K562 (cell line): ENCODE data around the gene DCLK3. TPM values are rescaled to one million over a fixed set of nuclear protein-coding genes. Genes with fewer than 3 reads are reported as not detected.

Source experiments
- ATAC-seq: fragments of 200-7000 bp; cut with Tn5 transposase; 3 replicates; pipeline ENCODE4 v1.9.1; 2020; ENCODE audit warnings: moderate library complexity
- BruUV-seq: library from RNA; stranded (reverse); fragments of 400-500 nt; replicated peaks from 2 replicates; lab custom pipeline; 2021; lab: Mats Ljungman, UMichigan
- CTCF ChIA-PET: fragments of 300-600 bp; formaldehyde crosslinking; extraction: SDS; loops from one replicate; lab custom pipeline; 2021; ENCODE audit warnings: low intra/inter-chr PET ratio; lab: Yijun Ruan, JAX
- POLR2A ChIA-PET: fragments of 300-600, 350-650 bp; sonication (Branson Sonifier 250); formaldehyde crosslinking; extraction: SDS; loops from one replicate; lab custom pipeline; 2021; ENCODE audit warnings: antibody characterized with exemption, inconsistent platforms; lab: Yijun Ruan, JAX
- DNase-seq, 4 experiments: peaks; one replicate each; pipeline versions ENCODE4 v3.0.0 to v3.0.0-alpha.2; 2011 to 2018; ENCODE audit warnings: low spot score in 3 of 4, mixed read lengths in 3 of 4; ENCODE audit errors: extremely low read depth in 1 of 4
- FAIRE-seq: peaks from 2 replicates; lab custom pipeline; 2011; peaks lifted over from hg19 to GRCh38; lab: Jason Lieb, UNC
- H2AFZ ChIP-seq: 2 replicates; pipeline ENCODE4 v1.6.0; 2011; ENCODE audit warnings: low read depth, low read length, control low read depth, inconsistent platforms
- H3K27ac ChIP-seq: fragments of 200-600 bp; 3 replicates; pipeline ENCODE4 v1.8.0; 2011; ENCODE audit warnings: low read depth, mild to moderate bottlenecking, control low read depth, inconsistent platforms, low read length, moderate library complexity, mixed read lengths; ENCODE audit errors: extremely low read depth
- H3K27me3 ChIP-seq, 2 experiments: fragments of 300-600 bp in 1 of 2; 2 replicates in 1 of 2; 3 replicates in 1 of 2; pipeline versions ENCODE4 v1.6.0 to v1.8.0; 2011; ENCODE audit warnings: inconsistent platforms in 2 of 2, low read length in 2 of 2, mild to moderate bottlenecking in 1 of 2, mixed read lengths in 1 of 2, moderate library complexity in 1 of 2; ENCODE audit not compliant: control insufficient read depth in 2 of 2, insufficient read depth in 2 of 2
- H3K36me3 ChIP-seq: fragments of 300-600 bp; 3 replicates; pipeline ENCODE4 v1.8.0; 2011; ENCODE audit warnings: mild to moderate bottlenecking, low read length, inconsistent platforms; ENCODE audit not compliant: control insufficient read depth, insufficient read depth
- H3K4me1 ChIP-seq, 2 experiments: fragments of 200-600 bp in 1 of 2; replicated peaks in 1 of 2; 2 replicates in 1 of 2; 3 replicates in 1 of 2; pipeline versions ENCODE4 v1.5.1 to v1.8.0; 2011; ENCODE audit warnings: inconsistent platforms in 2 of 2, low read length in 2 of 2, mild to moderate bottlenecking in 1 of 2, mixed read lengths in 1 of 2, moderate library complexity in 1 of 2; ENCODE audit not compliant: control insufficient read depth in 2 of 2, insufficient read depth in 2 of 2
- H3K4me2 ChIP-seq: 2 replicates; pipeline ENCODE4 v1.6.1; 2011; ENCODE audit warnings: low read length, control low read depth, inconsistent platforms, mixed read lengths; ENCODE audit not compliant: insufficient read depth
- H3K4me3 ChIP-seq: fragments of 200-600 bp; sonication (generic), shearing (Covaris generic); 2 replicates; pipeline ENCODE4 v1.5.1; 2016; ENCODE audit warnings: control low read depth, inconsistent platforms
- H3K79me2 ChIP-seq: fragments of 200-600 bp; 3 replicates; pipeline ENCODE4 v1.8.0; 2011; ENCODE audit warnings: low read length, inconsistent platforms; ENCODE audit not compliant: control insufficient read depth, insufficient read depth
- H3K9ac ChIP-seq, 2 experiments: 2 replicates each; pipeline versions ENCODE4 v1.6.0 to v1.6.1; 2011; ENCODE audit warnings: low read depth in 2 of 2, low read length in 2 of 2, control low read depth in 1 of 2, inconsistent platforms in 1 of 2, mild to moderate bottlenecking in 1 of 2, mixed read lengths in 1 of 2; ENCODE audit not compliant: insufficient read depth in 1 of 2
- H3K9me1 ChIP-seq: one replicate; pipeline ENCODE4 v1.6.0; 2011; ENCODE audit warnings: inconsistent platforms, mild to moderate bottlenecking, low read length, moderate library complexity; ENCODE audit not compliant: control insufficient read depth, insufficient read depth
- H3K9me3 ChIP-seq: replicated peaks from 2 replicates; pipeline ENCODE4 v1.5.1; 2011; ENCODE audit warnings: low read depth, low read length, inconsistent platforms; ENCODE audit not compliant: control insufficient read depth, insufficient read depth
- H4K20me1 ChIP-seq: replicated peaks from 2 replicates; pipeline ENCODE4 v1.6.1; 2011; ENCODE audit warnings: low read length, inconsistent platforms, mixed read lengths; ENCODE audit not compliant: control insufficient read depth, insufficient read depth
- ATF1 ChIP-seq, 2 experiments: fragments of 450-650 bp in 1 of 2; IDR thresholded peaks; 2 replicates each; pipeline ENCODE4 v1.6.1; 2016; ENCODE audit warnings: missing compliant biosample characterization in 1 of 2, missing genetic modification characterization in 1 of 2
- CHD1 ChIP-seq: fragments of 200-600 bp; sonication (generic); IDR thresholded peaks from one replicate; pipeline ENCODE4 v1.6.1; 2012; ENCODE audit warnings: mild to moderate bottlenecking, moderate library complexity, low read length, inconsistent platforms
- EHMT2 ChIP-seq: fragments of 450-650 bp; IDR thresholded peaks from 2 replicates; pipeline ENCODE4 v1.6.1; 2018; ENCODE audit warnings: antibody characterized with exemption
- ILK ChIP-seq: fragments of 450-650 bp; IDR thresholded peaks from 2 replicates; pipeline ENCODE4 v1.6.1; 2016; ENCODE audit warnings: missing genetic modification characterization, low read depth, mild to moderate bottlenecking, missing compliant biosample characterization, moderate library complexity, borderline replicate concordance
- RBM14 ChIP-seq: fragments of 200-400 bp; formaldehyde crosslinking; IDR thresholded peaks from 2 replicates; pipeline ENCODE4 v1.6.1; 2018; ENCODE audit warnings: low read depth, mild to moderate bottlenecking, low read length, moderate library complexity, borderline replicate concordance; ENCODE audit not compliant: insufficient read depth
- RBM25 ChIP-seq: fragments of 200-400 bp; formaldehyde crosslinking; IDR thresholded peaks from 2 replicates; pipeline ENCODE4 v1.6.1; 2018; ENCODE audit warnings: low read length, low read depth, moderate library complexity; ENCODE audit not compliant: severe bottlenecking
- VEZF1 ChIP-seq: fragments of 200-800 bp; sonication (Bioruptor generic); IDR thresholded peaks from 2 replicates; pipeline ENCODE4 v1.6.1; 2017; ENCODE audit warnings: missing genetic modification characterization, missing compliant biosample characterization
- ZBTB17 ChIP-seq: fragments of 450-650 bp; formaldehyde crosslinking; IDR thresholded peaks from 2 replicates; pipeline ENCODE4 v1.4.0; 2020; ENCODE audit warnings: mild to moderate bottlenecking
- WGBS: fragments of 100-300 bp; shearing (Covaris generic); methylation state at CpG from one replicate; pipeline ENCODE4 v1.1.6; 2016; ENCODE audit warnings: low coverage, mixed read lengths; ENCODE audit not compliant: insufficient coverage; ENCODE audit errors: missing lambda C conversion rate; 5-methylcytosine and 5-hydroxymethylcytosine counted together
- in situ Hi-C: fragments of 300-500 bp; cut with MboI; formaldehyde crosslinking; loops from 4 replicates; pipeline ENCODE4 v1.15.0; 2018; ENCODE audit warnings: inconsistent platforms, mixed read lengths
- intact Hi-C: fragments of 100-400 bp; cut with micrococcal nuclease; formaldehyde crosslinking; loops from 2 replicates; pipeline ENCODE4 v1.14.2; 2022
- polyA plus RNA-seq, 8 experiments: library from polyadenylated mRNA; depleted of rRNA in 4 of 8; stranded (reverse) in 5 of 8; unstranded in 3 of 8; fragments of >200 nt; fragmentation: Nextera tagmentation in 2 of 8; fragmentation: Illumina TruSeq in 1 of 8; extraction: Ambion mirVana in 2 of 8; extraction: Trizol in 1 of 8; gene quantifications; 2 replicates each; pipeline versions ENCODE4 v1.2.1 to v1.2.3, GENCODE V29; 2011 to 2014; ENCODE audit warnings: inconsistent platforms in 1 of 8, missing spikeins in 1 of 8
- total RNA-seq, 7 experiments: library from RNA; depleted of rRNA in 6 of 7; stranded (reverse); fragments of >200 nt in 6 of 7; fragmentation: Illumina TruSeq in 2 of 7; extraction: Trizol in 2 of 7; gene quantifications; 2 replicates each; pipeline versions ENCODE4 v1.2.1 to v1.2.3, GENCODE V29; 2011 to 2021; ENCODE audit warnings: low replicate concordance in 1 of 7

The DCLK3 gene
- total and polyA plus RNA-seq, 9 of the 15 experiments (the other 6 are each of a cell fraction or from before 2014, with no cell fraction given): not detected

GRCh38 chr3:36750737-36751136, 13.6 kb downstream of the DCLK3 start:
- Histone ChIP-seq H3K4me2 (no peak overlapping the region), H3K9me3 (no peaks in the 10 kb centered on the region), H4K20me1 (no peaks in the 10 kb centered on the region), H3K4me1 (no peaks in the 10 kb centered on the region), H2AFZ (no peak overlapping the region), H3K4me3 (no peak overlapping the region), H3K9me1 (no peaks in the 10 kb centered on the region), H3K27ac (no peak overlapping the region), H3K27me3 (peaks cover 4 to 18% of the 10 kb centered on the region in 2 experiments; a peak in 3 of 5 replicates), H3K79me2 (no peaks in the 10 kb centered on the region), H3K36me3 (no peaks in the 10 kb centered on the region), H3K9ac (no peak overlapping the region)
- TF ChIP-seq RBM14: no peak
- peak; percentile 14 for TF ChIP-seq RBM25
- no peak for DNase-seq
- ChIA-PET CTCF (no interaction called here), POLR2A (interaction anchor here (0.9 to 1.2 kb wide), 2 partner anchors 16 to 19 kb away, joined by 3 read pairs; no protein-coding TSS in a partner anchor)
- intact Hi-C loops: no loop called here
- BruUV-seq: no TSS peak
- 0% methylated on average over 5 of the region's 6 CpGs for WGBS
- in situ Hi-C loops: no loop called here
- no peak for FAIRE-seq
- no peak for ATAC-seq

DNA sequence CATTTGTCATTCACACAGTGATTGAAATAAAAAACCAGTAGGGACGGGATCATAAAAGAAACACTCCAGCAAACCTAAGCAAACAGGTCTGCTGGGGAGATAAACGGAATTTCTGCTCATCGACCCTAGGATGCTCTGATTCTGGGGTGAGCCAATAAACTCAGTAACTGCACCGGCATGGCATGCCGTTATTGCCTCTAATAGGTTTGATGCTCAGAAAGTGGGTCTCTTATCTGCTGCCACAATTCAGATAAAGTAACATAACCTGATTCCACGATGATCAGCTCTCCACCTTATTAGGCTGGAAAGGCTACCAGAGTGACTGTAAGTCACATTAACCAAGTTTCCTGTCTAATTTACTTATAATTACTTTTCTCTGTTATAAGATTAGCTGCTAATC, 19.6 kb downstream of the DCLK3 start:
- Histone ChIP-seq H3K9me3 (no peaks in the 10 kb centered on the region), H3K4me3 (no peak overlapping the region), H3K27ac (no peak overlapping the region), H3K36me3 (no peaks in the 10 kb centered on the region), H3K4me1 (no peaks in the 10 kb centered on the region), H2AFZ (no peak overlapping the region), H3K9me1 (no peaks in the 10 kb centered on the region), H4K20me1 (no peaks in the 10 kb centered on the region), H3K27me3 (peaks cover 0 to 12% of the 10 kb centered on the region in 2 experiments; a peak in 2 of 5 replicates), H3K4me2 (no peak overlapping the region), H3K9ac (no peak overlapping the region), H3K79me2 (no peaks in the 10 kb centered on the region)
- whole genome bisulfite sequencing: 0% methylated on average over 6 of the region's 6 CpGs
- ChIA-PET CTCF (no interaction called here), POLR2A (interaction anchor here (0.5 to 1.7 kb wide), 3 partner anchors 8 to 33 kb away, joined by 3 to 5 read pairs (median 3); no protein-coding TSS in a partner anchor)
- in situ Hi-C loops: loop anchor here (10.0 to 25.0 kb wide), 2 partner anchors 118 to 1030 kb away; no protein-coding TSS in a partner anchor
- intact Hi-C loops: no loop called here
- FAIRE-seq (peak; percentile 57), DNase-seq (no peak), ATAC-seq (no peak)
- BruUV-seq: no TSS peak
- TF ChIP-seq VEZF1 (CRISPR knock-in tag) (no peak), EHMT2 (no peak), ILK (tag) (no peak), ATF1 (CRISPR knock-in tag; IDR thresholded peaks at IDR 0.05) (no peak), ATF1 (tag; IDR thresholded peaks at IDR 0.05) (no peak), ZBTB17 (no peak), CHD1 (no peak)
